H1 (cell line): ENCODE results near the gene PAX9. TPM values are rescaled to one million over a fixed set of nuclear protein-coding genes. Genes with fewer than 3 reads are reported as not detected.

Experiments
- CEBPB ChIP-seq: IDR thresholded peaks from 2 replicates; pipeline ENCODE4 v1.6.1; 2012; ENCODE audit warnings: low read depth, low read length
- E2F6 ChIP-seq: IDR thresholded peaks from 2 replicates; pipeline ENCODE4 v1.6.1; 2012; ENCODE audit warnings: inconsistent platforms
- SRF ChIP-seq: IDR thresholded peaks from 2 replicates; pipeline ENCODE4 v1.6.1; 2011; ENCODE audit warnings: mild to moderate bottlenecking, low read depth, low read length, moderate library complexity
- TCF12 ChIP-seq: IDR thresholded peaks from 2 replicates; pipeline ENCODE4 v1.6.1; 2011; ENCODE audit warnings: low read depth, mild to moderate bottlenecking, low read length
- polyA plus RNA-seq, 7 experiments: library from polyadenylated mRNA; depleted of rRNA in 3 of 7; stranded (reverse) in 5 of 7; unstranded in 2 of 7; fragments of >200 nt in 5 of 7; fragments of 200-250 nt in 2 of 7; gene quantifications; 1 replicate in 5 of 7; 2 replicates in 1 of 7; 4 replicates in 1 of 7; pipeline versions ENCODE4 v1.2.1 to v1.2.3, GENCODE V29; 2011 to 2013; ENCODE audit warnings: missing spikeins in 2 of 7, mixed read lengths in 2 of 7
- total RNA-seq: library from RNA; stranded (reverse); fragmentation: NEBNext Ultra II Directional; extraction: Animal tissue kit (Norgen Biotek cat#: 25700); gene quantifications from 2 replicates; pipeline ENCODE4 v1.2.1, GENCODE V29; 2021
- TF ChIP-seq, protein P1 (sequence below): IDR thresholded peaks from 2 replicates; pipeline ENCODE4 v1.6.1; 2011; ENCODE audit warnings: low read depth, mild to moderate bottlenecking, low read length; ENCODE audit not compliant: insufficient read depth
- TF ChIP-seq, protein P2 (sequence below): fragments of 300-600 bp; sonication (generic); IDR thresholded peaks from 2 replicates; pipeline ENCODE4 v1.7.1; 2012; ENCODE audit warnings: low read length, moderate library complexity, mild to moderate bottlenecking, inconsistent platforms; ENCODE audit not compliant: insufficient replicate concordance

The PAX9 gene
- total and polyA plus RNA-seq, 2 of the 8 experiments (the other 6 are each of a cell fraction or from before 2014, with no cell fraction given), result 0.05 TPM; not detected in 1

- TF ChIP-seq, protein P1, sequence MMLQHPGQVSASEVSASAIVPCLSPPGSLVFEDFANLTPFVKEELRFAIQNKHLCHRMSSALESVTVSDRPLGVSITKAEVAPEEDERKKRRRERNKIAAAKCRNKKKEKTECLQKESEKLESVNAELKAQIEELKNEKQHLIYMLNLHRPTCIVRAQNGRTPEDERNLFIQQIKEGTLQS, result no peak
- TF ChIP-seq TCF12 (0 out of 2 replicates have a peak, but pooled peaks have one; percentile 25), E2F6 (0 out of 2 replicates have a peak, but pooled peaks have one; percentile 15), SRF (no peak), CEBPB (no peak)
- TF ChIP-seq, protein P2, sequence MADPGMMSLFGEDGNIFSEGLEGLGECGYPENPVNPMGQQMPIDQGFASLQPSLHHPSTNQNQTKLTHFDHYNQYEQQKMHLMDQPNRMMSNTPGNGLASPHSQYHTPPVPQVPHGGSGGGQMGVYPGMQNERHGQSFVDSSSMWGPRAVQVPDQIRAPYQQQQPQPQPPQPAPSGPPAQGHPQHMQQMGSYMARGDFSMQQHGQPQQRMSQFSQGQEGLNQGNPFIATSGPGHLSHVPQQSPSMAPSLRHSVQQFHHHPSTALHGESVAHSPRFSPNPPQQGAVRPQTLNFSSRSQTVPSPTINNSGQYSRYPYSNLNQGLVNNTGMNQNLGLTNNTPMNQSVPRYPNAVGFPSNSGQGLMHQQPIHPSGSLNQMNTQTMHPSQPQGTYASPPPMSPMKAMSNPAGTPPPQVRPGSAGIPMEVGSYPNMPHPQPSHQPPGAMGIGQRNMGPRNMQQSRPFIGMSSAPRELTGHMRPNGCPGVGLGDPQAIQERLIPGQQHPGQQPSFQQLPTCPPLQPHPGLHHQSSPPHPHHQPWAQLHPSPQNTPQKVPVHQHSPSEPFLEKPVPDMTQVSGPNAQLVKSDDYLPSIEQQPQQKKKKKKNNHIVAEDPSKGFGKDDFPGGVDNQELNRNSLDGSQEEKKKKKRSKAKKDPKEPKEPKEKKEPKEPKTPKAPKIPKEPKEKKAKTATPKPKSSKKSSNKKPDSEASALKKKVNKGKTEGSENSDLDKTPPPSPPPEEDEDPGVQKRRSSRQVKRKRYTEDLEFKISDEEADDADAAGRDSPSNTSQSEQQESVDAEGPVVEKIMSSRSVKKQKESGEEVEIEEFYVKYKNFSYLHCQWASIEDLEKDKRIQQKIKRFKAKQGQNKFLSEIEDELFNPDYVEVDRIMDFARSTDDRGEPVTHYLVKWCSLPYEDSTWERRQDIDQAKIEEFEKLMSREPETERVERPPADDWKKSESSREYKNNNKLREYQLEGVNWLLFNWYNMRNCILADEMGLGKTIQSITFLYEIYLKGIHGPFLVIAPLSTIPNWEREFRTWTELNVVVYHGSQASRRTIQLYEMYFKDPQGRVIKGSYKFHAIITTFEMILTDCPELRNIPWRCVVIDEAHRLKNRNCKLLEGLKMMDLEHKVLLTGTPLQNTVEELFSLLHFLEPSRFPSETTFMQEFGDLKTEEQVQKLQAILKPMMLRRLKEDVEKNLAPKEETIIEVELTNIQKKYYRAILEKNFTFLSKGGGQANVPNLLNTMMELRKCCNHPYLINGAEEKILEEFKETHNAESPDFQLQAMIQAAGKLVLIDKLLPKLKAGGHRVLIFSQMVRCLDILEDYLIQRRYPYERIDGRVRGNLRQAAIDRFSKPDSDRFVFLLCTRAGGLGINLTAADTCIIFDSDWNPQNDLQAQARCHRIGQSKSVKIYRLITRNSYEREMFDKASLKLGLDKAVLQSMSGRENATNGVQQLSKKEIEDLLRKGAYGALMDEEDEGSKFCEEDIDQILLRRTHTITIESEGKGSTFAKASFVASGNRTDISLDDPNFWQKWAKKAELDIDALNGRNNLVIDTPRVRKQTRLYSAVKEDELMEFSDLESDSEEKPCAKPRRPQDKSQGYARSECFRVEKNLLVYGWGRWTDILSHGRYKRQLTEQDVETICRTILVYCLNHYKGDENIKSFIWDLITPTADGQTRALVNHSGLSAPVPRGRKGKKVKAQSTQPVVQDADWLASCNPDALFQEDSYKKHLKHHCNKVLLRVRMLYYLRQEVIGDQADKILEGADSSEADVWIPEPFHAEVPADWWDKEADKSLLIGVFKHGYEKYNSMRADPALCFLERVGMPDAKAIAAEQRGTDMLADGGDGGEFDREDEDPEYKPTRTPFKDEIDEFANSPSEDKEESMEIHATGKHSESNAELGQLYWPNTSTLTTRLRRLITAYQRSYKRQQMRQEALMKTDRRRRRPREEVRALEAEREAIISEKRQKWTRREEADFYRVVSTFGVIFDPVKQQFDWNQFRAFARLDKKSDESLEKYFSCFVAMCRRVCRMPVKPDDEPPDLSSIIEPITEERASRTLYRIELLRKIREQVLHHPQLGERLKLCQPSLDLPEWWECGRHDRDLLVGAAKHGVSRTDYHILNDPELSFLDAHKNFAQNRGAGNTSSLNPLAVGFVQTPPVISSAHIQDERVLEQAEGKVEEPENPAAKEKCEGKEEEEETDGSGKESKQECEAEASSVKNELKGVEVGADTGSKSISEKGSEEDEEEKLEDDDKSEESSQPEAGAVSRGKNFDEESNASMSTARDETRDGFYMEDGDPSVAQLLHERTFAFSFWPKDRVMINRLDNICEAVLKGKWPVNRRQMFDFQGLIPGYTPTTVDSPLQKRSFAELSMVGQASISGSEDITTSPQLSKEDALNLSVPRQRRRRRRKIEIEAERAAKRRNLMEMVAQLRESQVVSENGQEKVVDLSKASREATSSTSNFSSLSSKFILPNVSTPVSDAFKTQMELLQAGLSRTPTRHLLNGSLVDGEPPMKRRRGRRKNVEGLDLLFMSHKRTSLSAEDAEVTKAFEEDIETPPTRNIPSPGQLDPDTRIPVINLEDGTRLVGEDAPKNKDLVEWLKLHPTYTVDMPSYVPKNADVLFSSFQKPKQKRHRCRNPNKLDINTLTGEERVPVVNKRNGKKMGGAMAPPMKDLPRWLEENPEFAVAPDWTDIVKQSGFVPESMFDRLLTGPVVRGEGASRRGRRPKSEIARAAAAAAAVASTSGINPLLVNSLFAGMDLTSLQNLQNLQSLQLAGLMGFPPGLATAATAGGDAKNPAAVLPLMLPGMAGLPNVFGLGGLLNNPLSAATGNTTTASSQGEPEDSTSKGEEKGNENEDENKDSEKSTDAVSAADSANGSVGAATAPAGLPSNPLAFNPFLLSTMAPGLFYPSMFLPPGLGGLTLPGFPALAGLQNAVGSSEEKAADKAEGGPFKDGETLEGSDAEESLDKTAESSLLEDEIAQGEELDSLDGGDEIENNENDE, result no peak
Observed at GRCh38 chr14:36654794-36655381, 6.8 kb upstream of the PAX9 start (continued).
